HepG2 (cell line): ENCODE results near the gene RAPGEF5. TPM values are rescaled to one million over a fixed set of nuclear protein-coding genes. Genes with fewer than 3 reads are reported as not detected.

ENCODE experiments used
- ARID2 ChIP-seq: sonication (generic); formaldehyde crosslinking; IDR thresholded peaks from 2 replicates; pipeline ENCODE4 v1.8.1; 2022; ENCODE audit warnings: mild to moderate bottlenecking, missing genetic modification reagents, borderline replicate concordance
- FOXP1 ChIP-seq, 2 experiments: fragments of 450-650 bp in 1 of 2; IDR thresholded peaks; 2 replicates each; pipeline ENCODE4 v1.6.1; 2017 to 2018; ENCODE audit warnings: antibody characterized with exemption in 1 of 2
- HMGA1 ChIP-seq: sonication (generic); formaldehyde crosslinking; conservative IDR thresholded peaks from 2 replicates; pipeline ENCODE4 v1.4.0; 2020; ENCODE audit warnings: missing genetic modification reagents
- IKZF4 ChIP-seq: sonication (generic); formaldehyde crosslinking; IDR thresholded peaks from 2 replicates; pipeline ENCODE4 v1.5.1; 2020; ENCODE audit warnings: borderline replicate concordance, mild to moderate bottlenecking, low read depth, missing genetic modification reagents; ENCODE audit errors: not compliant biosample characterization
- KMT2B ChIP-seq: IDR thresholded peaks from 2 replicates; pipeline ENCODE4 v1.6.1; 2016; ENCODE audit warnings: missing genetic modification reagents, missing compliant biosample characterization
- NBN ChIP-seq: fragments of 450-650 bp; conservative IDR thresholded peaks from 2 replicates; pipeline ENCODE4 v1.6.1; 2017
- NFE2L2 ChIP-seq: fragments of 150-350 bp; IDR thresholded peaks from 2 replicates; pipeline ENCODE4 v1.6.1; 2014; ENCODE audit warnings: low read length
- SAP130 ChIP-seq: IDR thresholded peaks from 2 replicates; pipeline ENCODE4 v1.6.1; 2016; ENCODE audit warnings: low read depth
- ZBTB38 ChIP-seq: sonication (generic); formaldehyde crosslinking; IDR thresholded peaks from 2 replicates; pipeline ENCODE4 v1.5.1; 2020; ENCODE audit warnings: mild to moderate bottlenecking, missing genetic modification reagents
- ZNF326 ChIP-seq: sonication (generic); formaldehyde crosslinking; IDR thresholded peaks from 2 replicates; pipeline ENCODE4 v1.4.0; 2020; ENCODE audit warnings: missing genetic modification reagents, borderline replicate concordance
- ZNF468 ChIP-seq: sonication (generic); formaldehyde crosslinking; IDR thresholded peaks from 2 replicates; pipeline ENCODE4 v1.8.0; 2022; ENCODE audit warnings: mild to moderate bottlenecking, moderate library complexity, missing genetic modification reagents
- ZNF768 ChIP-seq: sonication (generic); formaldehyde crosslinking; IDR thresholded peaks from 2 replicates; pipeline ENCODE4 v1.4.0; 2020; ENCODE audit warnings: missing genetic modification reagents
- ZNF788 ChIP-seq: sonication (generic); formaldehyde crosslinking; IDR thresholded peaks from 2 replicates; pipeline ENCODE4 v1.5.0; 2020; ENCODE audit warnings: mild to moderate bottlenecking, missing genetic modification reagents, borderline replicate concordance
- ZNF878 ChIP-seq: sonication (generic); formaldehyde crosslinking; IDR thresholded peaks from 2 replicates; pipeline ENCODE4 v1.8.1; 2023; ENCODE audit warnings: mild to moderate bottlenecking, missing genetic modification reagents, moderate library complexity
- polyA plus RNA-seq, 8 experiments: library from polyadenylated mRNA; depleted of rRNA in 3 of 8; stranded (reverse) in 7 of 8; unstranded in 1 of 8; fragments of >200 nt; fragmentation: Illumina TruSeq in 4 of 8; extraction: Trizol in 4 of 8; gene quantifications; 2 replicates each; pipeline versions ENCODE4 v1.2.1 to v1.2.3, GENCODE V29; 2011 to 2016; ENCODE audit warnings: low read depth in 4 of 8, missing spikeins in 1 of 8, mixed read lengths in 1 of 8; ENCODE audit not compliant: insufficient read depth in 1 of 8
- total RNA-seq, 5 experiments: library from RNA; depleted of rRNA; stranded (reverse); fragments of >200 nt; fragmentation: Illumina TruSeq; extraction: Trizol; gene quantifications; 2 replicates each; pipeline ENCODE4 v1.2.3, GENCODE V29; 2016; ENCODE audit warnings: low read depth in 1 of 5
- TF ChIP-seq, protein P1 (sequence below): sonication (generic); formaldehyde crosslinking; IDR thresholded peaks from 2 replicates; pipeline ENCODE4 v1.8.1; 2022; ENCODE audit warnings: low read depth, mild to moderate bottlenecking, missing genetic modification reagents
- TF ChIP-seq, protein P2 (sequence below): sonication (generic); formaldehyde crosslinking; IDR thresholded peaks from 2 replicates; pipeline ENCODE4 v1.5.0; 2020; ENCODE audit warnings: mild to moderate bottlenecking, missing genetic modification reagents, borderline replicate concordance
- TF ChIP-seq, protein P3 (sequence below): sonication (generic); formaldehyde crosslinking; IDR thresholded peaks from 2 replicates; pipeline ENCODE4 v1.4.0; 2020; ENCODE audit warnings: mild to moderate bottlenecking, missing genetic modification reagents, borderline replicate concordance
- TF ChIP-seq, protein P4 (sequence below): sonication (generic); formaldehyde crosslinking; IDR thresholded peaks from 2 replicates; pipeline ENCODE4 v1.9.0; 2022; ENCODE audit warnings: missing genetic modification reagents, mild to moderate bottlenecking, borderline replicate concordance
- TF ChIP-seq, protein P5 (sequence below): IDR thresholded peaks from 2 replicates; pipeline ENCODE4 v1.6.1; 2016; ENCODE audit warnings: mild to moderate bottlenecking, missing biosample characterization, missing genetic modification reagents

The RAPGEF5 gene
- total and polyA plus RNA-seq, 2 of the 13 experiments (the other 11 are each of a cell fraction or from before 2014, with no cell fraction given) = 17.1 to 23.4 TPM

DNA sequence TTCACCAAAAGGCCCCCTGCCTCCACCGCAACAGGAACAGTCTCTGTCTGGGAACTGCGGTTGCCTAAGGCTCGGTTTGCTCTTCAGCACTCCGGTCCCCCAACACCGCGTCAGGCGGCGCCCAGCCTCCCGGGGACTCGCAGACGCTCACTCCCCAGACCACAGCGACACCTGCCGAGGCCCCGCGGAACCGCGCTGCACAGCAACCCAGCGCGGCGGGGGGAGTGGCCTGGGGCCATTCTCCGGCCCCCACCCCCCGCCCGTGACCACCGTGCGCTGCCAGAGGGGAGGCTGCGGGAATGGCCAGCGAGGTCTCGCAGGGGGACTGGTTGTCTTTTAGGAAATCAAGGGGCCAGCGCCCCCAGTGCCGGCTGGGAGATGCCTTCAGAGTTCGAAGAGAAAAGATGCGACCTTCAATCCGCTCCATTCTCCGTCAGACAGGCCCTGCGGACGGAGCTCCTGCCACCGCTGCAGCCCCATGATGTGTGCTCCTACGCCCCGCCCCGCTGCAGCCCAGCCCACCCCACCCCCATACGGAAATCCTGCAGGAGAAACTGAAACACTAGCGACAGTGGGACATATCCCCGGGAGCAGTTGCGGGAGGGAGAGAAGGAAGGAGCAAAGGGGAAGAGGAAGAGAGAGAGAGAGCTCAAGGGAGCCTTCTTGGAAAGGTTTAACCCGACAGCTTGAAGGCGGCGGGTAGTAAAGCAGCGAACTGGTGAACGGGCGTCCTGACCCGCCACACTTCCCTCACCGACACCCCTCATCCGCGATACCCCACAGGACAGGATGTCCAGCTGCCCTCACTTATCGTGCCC, 273.9 kb downstream of the RAPGEF5 start (continued):
- TF ChIP-seq, protein P1, sequence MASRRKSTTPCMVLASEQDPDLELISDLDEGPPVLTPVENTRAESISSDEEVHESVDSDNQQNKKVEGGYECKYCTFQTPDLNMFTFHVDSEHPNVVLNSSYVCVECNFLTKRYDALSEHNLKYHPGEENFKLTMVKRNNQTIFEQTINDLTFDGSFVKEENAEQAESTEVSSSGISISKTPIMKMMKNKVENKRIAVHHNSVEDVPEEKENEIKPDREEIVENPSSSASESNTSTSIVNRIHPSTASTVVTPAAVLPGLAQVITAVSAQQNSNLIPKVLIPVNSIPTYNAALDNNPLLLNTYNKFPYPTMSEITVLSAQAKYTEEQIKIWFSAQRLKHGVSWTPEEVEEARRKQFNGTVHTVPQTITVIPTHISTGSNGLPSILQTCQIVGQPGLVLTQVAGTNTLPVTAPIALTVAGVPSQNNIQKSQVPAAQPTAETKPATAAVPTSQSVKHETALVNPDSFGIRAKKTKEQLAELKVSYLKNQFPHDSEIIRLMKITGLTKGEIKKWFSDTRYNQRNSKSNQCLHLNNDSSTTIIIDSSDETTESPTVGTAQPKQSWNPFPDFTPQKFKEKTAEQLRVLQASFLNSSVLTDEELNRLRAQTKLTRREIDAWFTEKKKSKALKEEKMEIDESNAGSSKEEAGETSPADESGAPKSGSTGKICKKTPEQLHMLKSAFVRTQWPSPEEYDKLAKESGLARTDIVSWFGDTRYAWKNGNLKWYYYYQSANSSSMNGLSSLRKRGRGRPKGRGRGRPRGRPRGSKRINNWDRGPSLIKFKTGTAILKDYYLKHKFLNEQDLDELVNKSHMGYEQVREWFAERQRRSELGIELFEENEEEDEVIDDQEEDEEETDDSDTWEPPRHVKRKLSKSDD (CRISPR knock-in tag) = no peak
- TF ChIP-seq ZNF768 (CRISPR knock-in tag) = peak; percentile 80
- no peak for TF ChIP-seq KMT2B
- 0 out of 2 replicates have a peak, but pooled peaks have one; percentile 31 for TF ChIP-seq ARID2 (CRISPR knock-in tag)
- TF ChIP-seq FOXP1 (IDR thresholded peaks at IDR 0.05) = no peak
- TF ChIP-seq FOXP1 (CRISPR knock-in tag; IDR thresholded peaks at IDR 0.05) = no peak
- TF ChIP-seq IKZF4 = no peak
- no peak for TF ChIP-seq ZNF878 (CRISPR knock-in tag)
- TF ChIP-seq NBN = no peak
- TF ChIP-seq HMGA1 (CRISPR knock-in tag) = no peak
- TF ChIP-seq ZNF788 = peak; percentile 79
- peak; percentile 57; the same call in 1 of the 2 replicates for TF ChIP-seq ZBTB38
- peak; percentile 36; the same call in 1 of the 2 replicates for TF ChIP-seq SAP130
- TF ChIP-seq, protein P2, sequence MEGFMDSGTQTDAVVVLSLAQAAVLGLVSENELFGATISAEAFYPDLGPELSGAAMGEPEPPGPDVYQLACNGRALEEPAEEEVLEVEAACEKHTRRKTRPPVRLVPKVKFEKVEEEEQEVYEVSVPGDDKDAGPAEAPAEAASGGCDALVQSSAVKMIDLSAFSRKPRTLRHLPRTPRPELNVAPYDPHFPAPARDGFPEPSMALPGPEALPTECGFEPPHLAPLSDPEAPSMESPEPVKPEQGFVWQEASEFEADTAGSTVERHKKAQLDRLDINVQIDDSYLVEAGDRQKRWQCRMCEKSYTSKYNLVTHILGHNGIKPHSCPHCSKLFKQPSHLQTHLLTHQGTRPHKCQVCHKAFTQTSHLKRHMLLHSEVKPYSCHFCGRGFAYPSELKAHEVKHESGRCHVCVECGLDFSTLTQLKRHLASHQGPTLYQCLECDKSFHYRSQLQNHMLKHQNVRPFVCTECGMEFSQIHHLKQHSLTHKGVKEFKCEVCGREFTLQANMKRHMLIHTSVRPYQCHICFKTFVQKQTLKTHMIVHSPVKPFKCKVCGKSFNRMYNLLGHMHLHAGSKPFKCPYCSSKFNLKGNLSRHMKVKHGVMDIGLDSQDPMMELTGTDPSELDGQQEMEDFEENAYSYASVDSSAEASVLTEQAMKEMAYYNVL = no peak
- no peak for TF ChIP-seq NFE2L2
- no peak for TF ChIP-seq ZNF468 (CRISPR knock-in tag)
- TF ChIP-seq, protein P3, sequence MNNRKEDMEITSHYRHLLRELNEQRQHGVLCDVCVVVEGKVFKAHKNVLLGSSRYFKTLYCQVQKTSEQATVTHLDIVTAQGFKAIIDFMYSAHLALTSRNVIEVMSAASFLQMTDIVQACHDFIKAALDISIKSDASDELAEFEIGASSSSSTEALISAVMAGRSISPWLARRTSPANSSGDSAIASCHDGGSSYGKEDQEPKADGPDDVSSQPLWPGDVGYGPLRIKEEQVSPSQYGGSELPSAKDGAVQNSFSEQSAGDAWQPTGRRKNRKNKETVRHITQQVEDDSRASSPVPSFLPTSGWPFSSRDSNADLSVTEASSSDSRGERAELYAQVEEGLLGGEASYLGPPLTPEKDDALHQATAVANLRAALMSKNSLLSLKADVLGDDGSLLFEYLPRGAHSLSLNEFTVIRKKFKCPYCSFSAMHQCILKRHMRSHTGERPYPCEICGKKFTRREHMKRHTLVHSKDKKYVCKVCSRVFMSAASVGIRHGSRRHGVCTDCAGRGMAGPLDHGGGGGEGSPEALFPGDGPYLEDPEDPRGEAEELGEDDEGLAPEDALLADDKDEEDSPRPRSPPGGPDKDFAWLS (CRISPR knock-in tag) = no peak
- TF ChIP-seq, protein P4, sequence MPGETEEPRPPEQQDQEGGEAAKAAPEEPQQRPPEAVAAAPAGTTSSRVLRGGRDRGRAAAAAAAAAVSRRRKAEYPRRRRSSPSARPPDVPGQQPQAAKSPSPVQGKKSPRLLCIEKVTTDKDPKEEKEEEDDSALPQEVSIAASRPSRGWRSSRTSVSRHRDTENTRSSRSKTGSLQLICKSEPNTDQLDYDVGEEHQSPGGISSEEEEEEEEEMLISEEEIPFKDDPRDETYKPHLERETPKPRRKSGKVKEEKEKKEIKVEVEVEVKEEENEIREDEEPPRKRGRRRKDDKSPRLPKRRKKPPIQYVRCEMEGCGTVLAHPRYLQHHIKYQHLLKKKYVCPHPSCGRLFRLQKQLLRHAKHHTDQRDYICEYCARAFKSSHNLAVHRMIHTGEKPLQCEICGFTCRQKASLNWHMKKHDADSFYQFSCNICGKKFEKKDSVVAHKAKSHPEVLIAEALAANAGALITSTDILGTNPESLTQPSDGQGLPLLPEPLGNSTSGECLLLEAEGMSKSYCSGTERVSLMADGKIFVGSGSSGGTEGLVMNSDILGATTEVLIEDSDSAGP (CRISPR knock-in tag) = peak; percentile 70
- TF ChIP-seq ZNF326 (CRISPR knock-in tag) = no peak
- TF ChIP-seq, protein P5, sequence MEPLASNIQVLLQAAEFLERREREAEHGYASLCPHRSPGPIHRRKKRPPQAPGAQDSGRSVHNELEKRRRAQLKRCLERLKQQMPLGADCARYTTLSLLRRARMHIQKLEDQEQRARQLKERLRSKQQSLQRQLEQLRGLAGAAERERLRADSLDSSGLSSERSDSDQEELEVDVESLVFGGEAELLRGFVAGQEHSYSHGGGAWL (CRISPR knock-in tag) = peak; percentile 52; the same call in 1 of the 2 replicates
